Smooth muscle cell (in vitro differentiated cells): ENCODE measurements around the gene SOCS6. TPM values are rescaled to one million over a fixed set of nuclear protein-coding genes. Genes with fewer than 3 reads are reported as not detected.
A peak's percentile ranks its signal among the peaks of the same experiment; 100 is the strongest.

Source experiments
- DNase-seq: peaks from one replicate; lab custom pipeline; 2025; ENCODE audit not compliant: unreplicated experiment; lab: John Stamatoyannopoulos, UW
- H2AFZ ChIP-seq: fragments of 200-600 bp; sonication (generic); 2 replicates; pipeline ENCODE4 v1.6.0; 2016; ENCODE audit warnings: antibody characterized with exemption, low read depth, mild to moderate bottlenecking
- H3F3A ChIP-seq: fragments of 200-600 bp; sonication (generic); 2 replicates; pipeline ENCODE4 v1.6.0; 2017; ENCODE audit warnings: antibody characterized with exemption, low read depth
- H3K27ac ChIP-seq: fragments of 200-600 bp; sonication (generic); 2 replicates; pipeline ENCODE4 v1.5.1; 2016; ENCODE audit warnings: low read depth, mild to moderate bottlenecking
- H3K27me3 ChIP-seq: fragments of 200-600 bp; sonication (generic); 2 replicates; pipeline ENCODE4 v1.6.1; 2016; ENCODE audit warnings: low read depth, mild to moderate bottlenecking
- H3K36me3 ChIP-seq: fragments of 200-600 bp; sonication (generic); 2 replicates; pipeline ENCODE4 v1.5.1; 2016; ENCODE audit warnings: low read depth
- H3K4me1 ChIP-seq: fragments of 200-600 bp; sonication (generic); 2 replicates; pipeline ENCODE4 v1.5.1; 2016; ENCODE audit warnings: low read depth
- H3K4me2 ChIP-seq: fragments of 200-600 bp; sonication (generic); 2 replicates; pipeline ENCODE4 v1.6.0; 2016; ENCODE audit warnings: mild to moderate bottlenecking
- H3K4me3 ChIP-seq: fragments of 200-600 bp; sonication (generic); 2 replicates; pipeline ENCODE4 v1.5.1; 2016; ENCODE audit warnings: mild to moderate bottlenecking
- H3K79me2 ChIP-seq: fragments of 200-600 bp; sonication (generic); 2 replicates; pipeline ENCODE4 v1.6.0; 2016; ENCODE audit warnings: low read depth, mild to moderate bottlenecking
- H3K9ac ChIP-seq: fragments of 200-600 bp; sonication (generic); 2 replicates; pipeline ENCODE4 v1.6.0; 2016; ENCODE audit warnings: low read depth
- H3K9me3 ChIP-seq: fragments of 200-600 bp; sonication (generic); replicated peaks from 2 replicates; pipeline ENCODE4 v1.5.1; 2016; ENCODE audit warnings: low read depth
- H4K20me1 ChIP-seq: fragments of 200-600 bp; sonication (generic); 2 replicates; pipeline ENCODE4 v1.6.0; 2016; ENCODE audit warnings: low read depth
- CTCF ChIP-seq: fragments of 200-600 bp; sonication (generic); IDR thresholded peaks from 2 replicates; pipeline ENCODE4 v1.5.1; 2017; ENCODE audit warnings: borderline replicate concordance, mild to moderate bottlenecking, antibody characterized with exemption; ENCODE audit not compliant: insufficient read depth, poor library complexity, severe bottlenecking
- WGBS: methylation state at CpG from one replicate; pipeline ENCODE4 v1.1.7; 2016; ENCODE audit warnings: low lambda C conversion rate; 5-methylcytosine and 5-hydroxymethylcytosine counted together
- polyA plus RNA-seq: library from polyadenylated mRNA; unstranded; fragments of >200 nt; fragmentation: Nextera tagmentation; extraction: Ambion mirVana; gene quantifications from 2 replicates; pipeline ENCODE4 v1.2.1, GENCODE V29; 2016
- total RNA-seq: library from RNA; depleted of rRNA; stranded (reverse); fragments of >200 nt; gene quantifications from 2 replicates; pipeline ENCODE4 v1.2.3, GENCODE V29; 2014

SOCS6 gene
- total and polyA plus RNA-seq, 2 experiments from 2014 or later = 8.5 to 38.0 TPM

GRCh38 chr18:70294471-70295191, 5.8 kb downstream of the SOCS6 start:
- no peak for DNase-seq
- 83% methylated on average over 5 of the region's 5 CpGs for WGBS
- Histone ChIP-seq H3K4me1 (peaks cover 38% of the 10 kb centered on the region), H3K4me3 (no peak overlapping the region), H3K9me3 (no peaks in the 10 kb centered on the region), H3K79me2 (peaks cover 100% of the 10 kb centered on the region), H3K36me3 (no peaks in the 10 kb centered on the region), H4K20me1 (peaks cover 100% of the 10 kb centered on the region), H2AFZ (no peak overlapping the region), H3F3A (no peaks in the 10 kb centered on the region), H3K27me3 (no peaks in the 10 kb centered on the region), H3K27ac (peak overlapping the region; percentile 33), H3K9ac (no peak overlapping the region), H3K4me2 (peak overlapping the region; percentile 5)
- TF ChIP-seq CTCF = no peak

GRCh38 chr18:70295192-70296188, 6.6 kb downstream of the SOCS6 start:
- H3K4me2 ChIP-seq = peak overlapping the region; percentile 5
- no peak for DNase-seq
- peak overlapping the region; percentile 33 for H3K27ac ChIP-seq
- H2AFZ ChIP-seq = no peak overlapping the region
- H3K27me3 ChIP-seq = no peaks in the 10 kb centered on the region
- H4K20me1 ChIP-seq = peaks cover 100% of the 10 kb centered on the region
- peaks cover 100% of the 10 kb centered on the region for H3K79me2 ChIP-seq
- H3K4me1 ChIP-seq = peaks cover 33% of the 10 kb centered on the region
- 47% methylated on average over 8 of the region's 8 CpGs for WGBS
- no peak for TF ChIP-seq CTCF
- H3K9me3 ChIP-seq = no peaks in the 10 kb centered on the region
- no peaks in the 10 kb centered on the region for H3K36me3 ChIP-seq
- no peak overlapping the region for H3K4me3 ChIP-seq
- no peaks in the 10 kb centered on the region for H3F3A ChIP-seq
- no peak overlapping the region for H3K9ac ChIP-seq

DNA sequence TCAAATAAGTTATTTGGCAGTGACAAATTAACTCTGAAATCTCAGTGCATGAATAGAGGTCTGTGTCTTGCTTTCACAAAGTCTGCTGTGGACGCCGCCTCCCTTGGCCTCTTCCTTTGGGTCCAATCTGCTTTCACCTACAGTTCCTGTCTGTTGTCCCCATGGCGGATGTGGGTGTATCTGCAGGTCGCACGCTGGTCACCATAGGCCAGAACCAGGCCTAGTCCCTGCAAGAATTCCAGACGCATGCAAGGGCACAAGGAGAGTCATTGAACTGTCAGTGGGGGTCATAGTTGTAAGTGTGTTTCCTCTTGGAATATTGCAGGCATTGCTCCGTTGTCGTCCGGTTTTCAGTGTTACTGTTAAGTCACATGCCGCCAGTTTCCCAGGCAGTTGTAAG, 7.4 kb downstream of the SOCS6 start:
- TF ChIP-seq CTCF = no peak
- 74% methylated on average over 10 of the region's 10 CpGs for WGBS
- no peak overlapping the region for H2AFZ ChIP-seq
- DNase-seq = no peak
- H3K9me3 ChIP-seq = no peaks in the 10 kb centered on the region
- H3F3A ChIP-seq = no peaks in the 10 kb centered on the region
- H3K27ac ChIP-seq = peak overlapping the region; percentile 33
- peaks cover 100% of the 10 kb centered on the region for H3K79me2 ChIP-seq
- peak overlapping the region; percentile 5 for H3K4me2 ChIP-seq
- H3K27me3 ChIP-seq = no peaks in the 10 kb centered on the region
- H3K4me3 ChIP-seq = no peak overlapping the region
- H4K20me1 ChIP-seq = peaks cover 100% of the 10 kb centered on the region
- H3K9ac ChIP-seq = no peak overlapping the region
- no peaks in the 10 kb centered on the region for H3K36me3 ChIP-seq
- peaks cover 27% of the 10 kb centered on the region for H3K4me1 ChIP-seq
